Thoracic aorta (tissue), 2 donors: ENCODE measurements around the gene RAB38. TPM values are rescaled to one million over a fixed set of nuclear protein-coding genes. Genes with fewer than 3 reads are reported as not detected.

Experiments
- ATAC-seq: fragments of 150-250 bp; one replicate; pipeline ENCODE4 v1.8.0; 2017; ENCODE audit warnings: low read depth; ENCODE audit not compliant: insufficient number of reproducible peaks, low FRiP score
- DNase-seq: peaks from one replicate; pipeline ENCODE4 v3.0.0-alpha.2; 2020; ENCODE audit warnings: low spot score
- H3K27ac ChIP-seq, 2 donors: fragments of 200-600 bp; sonication (generic); 1 replicate in 1 of 2; 2 replicates in 1 of 2; pipeline ENCODE4 v1.5.1; 2016; ENCODE audit warnings: mild to moderate bottlenecking in 2 of 2, moderate library complexity in 2 of 2
- H3K27me3 ChIP-seq: fragments of 200-600 bp; sonication (generic); replicated peaks from 2 replicates; pipeline ENCODE4 v1.6.0; 2016; ENCODE audit warnings: mild to moderate bottlenecking; ENCODE audit not compliant: insufficient read depth
- H3K36me3 ChIP-seq: fragments of 200-600 bp; sonication (generic); one replicate; pipeline ENCODE4 v1.5.1; 2016
- H3K4me1 ChIP-seq, 2 donors: fragments of 200-600 bp; sonication (generic); 1 replicate in 1 of 2; 2 replicates in 1 of 2; pipeline versions ENCODE4 v1.5.1 to v1.6.0; 2016; ENCODE audit warnings: low read depth in 2 of 2, mild to moderate bottlenecking in 1 of 2; ENCODE audit not compliant: control insufficient read depth in 1 of 2
- H3K4me3 ChIP-seq: fragments of 200-600 bp; sonication (generic); 2 replicates; pipeline ENCODE4 v1.5.1; 2016; ENCODE audit warnings: mild to moderate bottlenecking
- H3K9me3 ChIP-seq: fragments of 200-600 bp; sonication (generic); 2 replicates; pipeline ENCODE4 v1.5.1; 2016
- CTCF ChIP-seq: fragments of 200-600 bp; sonication (generic); IDR thresholded peaks from one replicate; pipeline ENCODE4 v1.5.1; 2019; ENCODE audit warnings: antibody characterized with exemption
- total RNA-seq, 2 donors: library from RNA; depleted of rRNA; stranded (reverse); fragments of >200 nt; gene quantifications; one replicate each; pipeline versions ENCODE4 v1.1.0 to v1.2.3, GENCODE V29; 2016

The RAB38 gene
- total RNA-seq, 2 donors from 2014 or later, result 0.56 to 2.3 TPM

- no peak for TF ChIP-seq CTCF
- ATAC-seq (no peak), DNase-seq (no peak)
- H3K36me3 ChIP-seq, result no peaks in the 10 kb centered on the region
- H3K9me3 ChIP-seq, result no peaks in the 10 kb centered on the region
- H3K27ac ChIP-seq, result no peak overlapping the region
- H3K4me1 ChIP-seq, result no peaks in the 10 kb centered on the region
- H3K4me3 ChIP-seq, result no peak overlapping the region
- no peaks in the 10 kb centered on the region for H3K27me3 ChIP-seq
Observed at GRCh38 chr11:88064097-88064705, 111.0 kb downstream of the RAB38 start.

Other genes starting within 250 kb of the RAB38 start
- gene CTSC, start 162.3 kb upstream of the RAB38 start, total RNA-seq, result 10 to 100 TPM; 49.0 to 91.1 TPM